H1 (cell line): ENCODE results near the gene TDP1.

Experiments used
- CTCF ChIP-seq, 3 experiments: IDR thresholded peaks; 1 replicate in 2 of 3; 2 replicates in 1 of 3; pipeline versions ENCODE4 v1.5.1 to v1.6.1; 2011; ENCODE audit warnings: low read length in 3 of 3, mild to moderate bottlenecking in 3 of 3, inconsistent platforms in 2 of 3, low read depth in 1 of 3, moderate library complexity in 1 of 3; ENCODE audit not compliant: insufficient read depth in 1 of 3; ENCODE audit errors: control extremely low read depth in 1 of 3
- EZH2 ChIP-seq: fragments of 200-600 bp; sonication (generic); IDR thresholded peaks from 2 replicates; pipeline ENCODE4 v1.7.1; 2012; ENCODE audit warnings: low read depth, mild to moderate bottlenecking, moderate library complexity, low read length, inconsistent platforms; ENCODE audit not compliant: severe bottlenecking
- KDM1A ChIP-seq: fragments of 200-600, 300-600 bp; sonication (generic); IDR thresholded peaks from 2 replicates; pipeline ENCODE4 v1.7.1; 2016; ENCODE audit warnings: mild to moderate bottlenecking, low read length, borderline replicate concordance
- MAX ChIP-seq: IDR thresholded peaks from 2 replicates; pipeline ENCODE4 v1.6.1; 2012; ENCODE audit warnings: inconsistent platforms
- POLR2A ChIP-seq, 2 experiments: IDR thresholded peaks; 1 replicate in 1 of 2; 2 replicates in 1 of 2; pipeline ENCODE4 v1.6.1; 2011; ENCODE audit warnings: low read depth in 2 of 2, low read length in 2 of 2, mild to moderate bottlenecking in 2 of 2; ENCODE audit errors: control extremely low read depth in 1 of 2
- POLR2AphosphoS5 ChIP-seq: IDR thresholded peaks from 2 replicates; pipeline ENCODE4 v1.6.1; 2011; ENCODE audit warnings: low read depth, low read length
- SIN3A ChIP-seq, 2 experiments: IDR thresholded peaks in 1 of 2; conservative IDR thresholded peaks in 1 of 2; 2 replicates each; pipeline ENCODE4 v1.6.1; 2011 to 2012; ENCODE audit warnings: low read length in 2 of 2, improper control_type of control experiment in 1 of 2, low read depth in 1 of 2, mild to moderate bottlenecking in 1 of 2
- SP2 ChIP-seq: IDR thresholded peaks from 2 replicates; pipeline ENCODE4 v1.6.1; 2012; ENCODE audit warnings: mild to moderate bottlenecking, low read length, inconsistent platforms
- SUZ12 ChIP-seq: fragments of 200-600 bp; sonication (generic); IDR thresholded peaks from 2 replicates; pipeline ENCODE4 v1.6.1; 2012; ENCODE audit warnings: mild to moderate bottlenecking, inconsistent platforms, low read length, moderate library complexity, mixed read lengths
- TBP ChIP-seq: IDR thresholded peaks from 2 replicates; pipeline ENCODE4 v1.6.1; 2011; ENCODE audit warnings: low read depth, low read length, improper control_type of control experiment
- TF ChIP-seq, protein P1 (sequence below): IDR thresholded peaks from 2 replicates; pipeline ENCODE4 v1.6.1; 2012; ENCODE audit warnings: inconsistent platforms

- no peak for TF ChIP-seq MAX
- TF ChIP-seq CTCF (IDR thresholded peaks at IDR 0.05; ENCODE audit: control extremely low read depth in 1 of 3, insufficient read depth in 1 of 3, low read depth in 1 of 3, low read length in 3 of 3): no peak
- no peak for TF ChIP-seq POLR2AphosphoS5
- TF ChIP-seq POLR2A (IDR thresholded peaks at IDR 0.05; ENCODE audit: control extremely low read depth in 1 of 2, low read depth in 2 of 2, low read length in 2 of 2): no peak
- no peak for TF ChIP-seq EZH2
- TF ChIP-seq SIN3A (conservative IDR thresholded peaks at IDR 0.05 in 1 of 2, IDR thresholded peaks at IDR 0.05 in 1 of 2; ENCODE audit: low read depth in 1 of 2, low read length in 2 of 2): no peak
- TF ChIP-seq SP2: no peak
- TF ChIP-seq, protein P1, sequence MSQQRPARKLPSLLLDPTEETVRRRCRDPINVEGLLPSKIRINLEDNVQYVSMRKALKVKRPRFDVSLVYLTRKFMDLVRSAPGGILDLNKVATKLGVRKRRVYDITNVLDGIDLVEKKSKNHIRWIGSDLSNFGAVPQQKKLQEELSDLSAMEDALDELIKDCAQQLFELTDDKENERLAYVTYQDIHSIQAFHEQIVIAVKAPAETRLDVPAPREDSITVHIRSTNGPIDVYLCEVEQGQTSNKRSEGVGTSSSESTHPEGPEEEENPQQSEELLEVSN: no peak
- TF ChIP-seq KDM1A: no peak
- TF ChIP-seq SUZ12: no peak
- TF ChIP-seq TBP: no peak
These were observed 5.2 kb downstream of the TDP1 start for GRCh38 chr14:89960914-89961313.
